Cardiac fibroblast (primary cell): ENCODE measurements around the gene RPS6KB1.
A peak's percentile ranks its signal among the peaks of the same experiment; 100 is the strongest.
"Not testable (repeated sequence)": the region's sequence is repeated elsewhere in the genome, so short reads cannot be mapped to it uniquely, and the experiment has no call there.

Experiments used
- DNase-seq, 2 donors: peaks; one replicate each; pipeline versions ENCODE4 v3.0.0 to v3.0.0-alpha.2; 2010; ENCODE audit warnings: low read depth in 2 of 2
- H3K4me3 ChIP-seq, 2 donors: replicated peaks in 1 of 2; 1 replicate in 1 of 2; 2 replicates in 1 of 2; pipeline ENCODE4 v1.5.1; 2011; ENCODE audit warnings: low read depth in 2 of 2, low read length in 2 of 2, mild to moderate bottlenecking in 2 of 2, moderate library complexity in 1 of 2
- TF ChIP-seq, protein P1 (sequence below): IDR thresholded peaks from one replicate; pipeline ENCODE4 v1.5.1; 2011; ENCODE audit warnings: low read depth, mild to moderate bottlenecking, low read length, inconsistent platforms

RPS6KB1 gene

DNA sequence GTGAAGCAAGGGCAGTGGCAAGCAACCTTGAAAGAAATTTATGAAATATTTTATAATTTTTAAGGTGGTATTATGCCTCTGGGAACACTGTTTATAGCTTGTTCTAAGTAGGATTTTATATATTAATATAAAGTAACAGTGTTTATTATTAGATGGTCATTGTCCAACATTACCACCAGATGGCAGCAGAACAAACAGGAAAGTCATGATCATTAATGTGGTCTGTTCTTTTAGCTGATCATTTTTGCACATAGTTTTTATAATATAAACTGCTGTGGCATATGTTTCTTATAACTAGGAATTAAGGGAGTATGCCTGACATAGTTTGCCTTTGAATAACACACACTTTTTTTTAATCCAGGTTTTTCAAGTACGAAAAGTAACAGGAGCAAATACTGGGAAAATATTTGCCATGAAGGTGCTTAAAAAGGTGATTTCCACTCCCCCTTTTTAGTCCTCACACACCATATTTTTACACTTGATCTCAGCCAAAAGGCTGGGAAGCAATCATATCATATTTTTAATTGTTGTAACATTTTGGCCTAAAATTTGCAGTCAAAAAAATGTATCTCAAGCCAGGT lies 21.4 kb downstream of the RPS6KB1 start:
- H3K4me3 ChIP-seq: no peak overlapping the region
- TF ChIP-seq, protein P1, sequence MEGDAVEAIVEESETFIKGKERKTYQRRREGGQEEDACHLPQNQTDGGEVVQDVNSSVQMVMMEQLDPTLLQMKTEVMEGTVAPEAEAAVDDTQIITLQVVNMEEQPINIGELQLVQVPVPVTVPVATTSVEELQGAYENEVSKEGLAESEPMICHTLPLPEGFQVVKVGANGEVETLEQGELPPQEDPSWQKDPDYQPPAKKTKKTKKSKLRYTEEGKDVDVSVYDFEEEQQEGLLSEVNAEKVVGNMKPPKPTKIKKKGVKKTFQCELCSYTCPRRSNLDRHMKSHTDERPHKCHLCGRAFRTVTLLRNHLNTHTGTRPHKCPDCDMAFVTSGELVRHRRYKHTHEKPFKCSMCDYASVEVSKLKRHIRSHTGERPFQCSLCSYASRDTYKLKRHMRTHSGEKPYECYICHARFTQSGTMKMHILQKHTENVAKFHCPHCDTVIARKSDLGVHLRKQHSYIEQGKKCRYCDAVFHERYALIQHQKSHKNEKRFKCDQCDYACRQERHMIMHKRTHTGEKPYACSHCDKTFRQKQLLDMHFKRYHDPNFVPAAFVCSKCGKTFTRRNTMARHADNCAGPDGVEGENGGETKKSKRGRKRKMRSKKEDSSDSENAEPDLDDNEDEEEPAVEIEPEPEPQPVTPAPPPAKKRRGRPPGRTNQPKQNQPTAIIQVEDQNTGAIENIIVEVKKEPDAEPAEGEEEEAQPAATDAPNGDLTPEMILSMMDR: peak; percentile 45
- peak; percentile 63 to 64 for DNase-seq

DNA sequence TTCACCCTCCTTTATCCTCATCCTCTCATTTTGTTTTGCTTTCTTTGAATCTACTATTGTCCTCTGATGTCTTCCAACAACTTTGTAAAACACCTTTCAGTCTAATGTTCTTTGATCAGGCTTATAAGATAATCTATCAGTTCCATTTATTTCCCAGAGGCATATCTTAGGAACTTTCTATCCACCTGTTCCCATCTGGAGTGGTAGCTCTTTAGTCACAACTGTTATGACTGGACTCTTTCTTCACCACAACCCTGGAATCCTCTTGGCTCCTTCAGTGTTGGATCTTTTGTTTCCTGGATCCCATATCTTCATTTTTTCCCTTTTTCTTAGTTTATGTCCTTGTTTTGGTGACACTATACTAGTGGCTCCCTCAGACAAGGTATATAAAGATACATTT lies 23.5 kb downstream of the RPS6KB1 start:
- TF ChIP-seq, protein P1: no peak
- no peak for DNase-seq
- no peak overlapping the region for H3K4me3 ChIP-seq

DNA sequence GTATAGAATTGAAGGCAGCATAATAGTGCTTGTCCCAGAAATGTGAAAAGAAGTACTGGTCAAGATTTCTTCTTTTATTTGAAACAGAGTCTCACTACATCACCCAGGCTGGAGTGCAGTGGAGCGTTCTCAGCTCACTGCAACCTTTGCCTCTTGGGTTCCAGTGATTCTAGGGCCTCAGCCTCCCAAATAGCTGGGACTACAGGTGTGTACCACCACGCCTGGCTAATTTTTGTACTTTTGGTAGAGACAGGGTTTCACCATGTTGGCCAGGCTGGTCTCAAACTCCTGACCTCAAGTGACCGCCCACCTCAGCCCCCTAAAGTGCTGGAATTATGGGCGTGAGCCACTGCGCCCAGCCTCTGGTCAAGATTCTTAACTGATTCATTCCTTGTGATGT lies 27.7 kb downstream of the RPS6KB1 start:
- not testable (repeated sequence) for DNase-seq, H3K4me3 ChIP-seq

DNA sequence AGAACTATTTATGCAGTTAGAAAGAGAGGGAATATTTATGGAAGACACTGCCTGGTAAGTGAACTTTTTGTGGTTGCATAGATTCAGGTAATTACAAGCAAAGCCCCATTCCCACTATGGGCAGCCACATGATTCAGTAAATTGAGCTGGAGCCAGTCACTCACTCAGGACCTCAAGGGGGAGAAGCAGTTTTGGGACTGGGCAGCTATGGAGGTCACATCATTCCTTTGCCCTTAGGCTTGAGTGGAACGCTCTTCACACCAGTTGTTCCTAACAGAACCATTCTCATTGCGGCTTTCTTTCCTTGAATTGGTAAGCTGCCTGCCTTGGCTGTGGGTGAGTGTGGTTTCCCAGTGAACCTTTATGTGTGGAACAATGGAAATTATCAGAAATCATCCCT lies 37.2 kb downstream of the RPS6KB1 start:
- not testable (repeated sequence) for H3K4me3 ChIP-seq, DNase-seq

DNA sequence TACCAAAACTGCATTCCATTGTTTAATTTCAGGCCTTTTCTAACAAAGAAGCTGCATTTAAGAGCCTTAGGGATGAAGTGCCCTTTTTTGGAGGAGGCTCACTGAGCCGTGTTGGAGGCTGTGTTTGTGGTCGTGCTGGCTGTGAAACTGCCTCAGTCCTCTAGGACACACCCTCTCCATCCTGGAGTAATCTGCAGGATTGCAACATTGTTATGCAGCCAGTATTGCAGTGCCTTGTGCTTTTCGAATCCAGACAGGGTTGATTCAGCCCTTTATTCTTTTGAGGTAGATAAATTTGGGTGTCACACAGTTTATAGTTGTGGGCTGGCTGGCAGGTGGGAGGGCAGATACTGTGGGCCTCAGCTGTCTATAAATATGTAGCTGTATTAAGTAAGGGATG lies 37.8 kb downstream of the RPS6KB1 start:
- DNase-seq: peak; percentile 64 to 71

GRCh38 chr17:59933317-59933716 lies 40.4 kb downstream of the RPS6KB1 start:
- not testable (repeated sequence) for H3K4me3 ChIP-seq, DNase-seq

More for the DNA sequence above, 37.8 kb downstream of the RPS6KB1 start:
- H3K4me3 ChIP-seq: not testable (repeated sequence)

DNA sequence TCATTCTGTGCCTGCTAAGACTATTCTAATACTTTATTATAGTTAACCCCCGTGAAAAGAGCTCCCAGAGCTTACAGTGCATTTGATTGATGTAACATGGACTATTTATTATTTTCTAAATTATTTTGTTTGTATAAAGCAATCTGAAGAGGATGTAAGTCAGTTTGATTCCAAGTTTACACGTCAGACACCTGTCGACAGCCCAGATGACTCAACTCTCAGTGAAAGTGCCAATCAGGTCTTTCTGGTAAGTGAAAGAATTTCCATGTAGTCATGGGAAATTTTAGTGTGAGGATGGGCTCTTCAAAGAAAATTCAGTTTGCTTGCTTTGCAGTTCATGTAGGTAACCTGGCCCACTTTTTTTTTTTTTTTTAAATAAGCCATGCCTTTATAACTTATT lies 47.8 kb downstream of the RPS6KB1 start:
- not testable (repeated sequence) for DNase-seq, H3K4me3 ChIP-seq

DNA sequence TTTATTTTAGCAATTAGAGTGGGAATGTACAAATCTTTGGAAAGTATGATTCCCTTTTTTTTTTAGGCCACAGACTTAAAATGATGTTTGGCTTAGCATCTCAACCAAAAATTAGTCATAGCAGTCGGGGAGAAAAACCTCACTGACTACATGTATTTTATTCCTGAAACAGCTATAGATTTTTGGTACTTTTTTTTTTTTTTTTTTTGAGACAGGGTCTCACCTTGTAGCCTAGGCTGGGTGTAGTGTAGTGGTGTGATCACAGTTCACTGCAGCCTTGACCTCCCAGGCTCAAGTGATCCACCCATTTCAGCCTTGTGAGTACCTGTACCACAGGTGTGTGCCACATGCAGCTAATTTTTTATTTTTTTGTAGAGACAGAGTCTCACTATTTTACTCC lies 48.2 kb downstream of the RPS6KB1 start:
- H3K4me3 ChIP-seq: no peak overlapping the region
- DNase-seq: no peak
- TF ChIP-seq, protein P1: no peak

- not testable (repeated sequence) for H3K4me3 ChIP-seq, DNase-seq
These were observed 53.5 kb downstream of the RPS6KB1 start for GRCh38 chr17:59946433-59946832.

- not testable (repeated sequence) for H3K4me3 ChIP-seq, DNase-seq
These were observed 54.4 kb downstream of the RPS6KB1 start for GRCh38 chr17:59947310-59947709.

- no peak overlapping the region for H3K4me3 ChIP-seq
- TF ChIP-seq, protein P1: no peak
- DNase-seq: no peak
These were observed 57.1 kb downstream of the RPS6KB1 start for GRCh38 chr17:59950049-59950448.
